GM18517 (cell line): ENCODE data around the gene ZNF672.
A peak's percentile ranks its signal among the peaks of the same experiment; 100 is the strongest.
"Not testable (repeated sequence)": the region's sequence is repeated elsewhere in the genome, so short reads cannot be mapped to it uniquely, and the experiment has no call there.

Experiments
- ATAC-seq: cut with Tn5 transposase; IDR thresholded peaks from one replicate; pipeline ENCODE4 v1.9.1; 2021; ENCODE audit warnings: mild to moderate bottlenecking, moderate library complexity; ENCODE audit not compliant: unreplicated experiment

The ZNF672 gene

GRCh38 chr1:248852481-248853405 is 14.7 kb downstream of the ZNF672 start:
- no peak for ATAC-seq

DNA sequence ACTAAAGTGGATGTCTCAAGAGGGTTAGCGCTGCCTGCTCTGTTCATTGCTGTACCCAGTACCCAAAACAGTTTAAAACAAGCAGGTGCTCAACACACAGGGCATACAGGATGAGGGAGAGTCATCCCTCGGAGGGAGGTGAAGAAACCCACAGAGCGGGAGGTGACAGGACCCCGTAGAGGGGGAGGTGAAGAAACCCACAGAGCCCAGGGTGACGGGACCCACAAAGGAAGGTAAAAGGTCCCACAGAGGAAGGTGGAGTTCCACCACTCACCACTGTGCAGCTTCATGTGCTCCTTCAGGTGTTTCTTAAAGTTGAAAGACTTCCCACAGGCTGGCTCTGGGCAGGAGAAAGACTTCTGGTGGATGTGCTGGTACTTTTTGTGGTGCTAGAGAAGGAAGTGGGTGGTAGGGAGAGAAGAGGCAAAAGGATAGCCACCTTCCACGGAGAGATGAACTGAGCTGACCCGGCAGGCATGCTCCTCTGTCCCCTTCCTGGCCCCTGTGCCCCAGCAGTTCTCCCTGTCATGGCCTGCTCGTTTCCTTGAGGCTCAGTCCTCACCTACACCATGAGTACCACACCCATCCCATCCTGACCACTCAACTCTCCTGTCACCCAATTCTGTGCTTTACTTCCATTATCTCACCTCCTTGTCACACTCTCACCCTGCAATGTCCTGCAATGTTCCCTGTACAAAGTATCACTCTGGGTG is 15.8 kb downstream of the ZNF672 start:
- ATAC-seq, result no peak

GRCh38 chr1:248855580-248855979 is 17.6 kb downstream of the ZNF672 start:
- no peak for ATAC-seq

GRCh38 chr1:248856176-248856575 is 18.2 kb downstream of the ZNF672 start:
- no peak for ATAC-seq

DNA sequence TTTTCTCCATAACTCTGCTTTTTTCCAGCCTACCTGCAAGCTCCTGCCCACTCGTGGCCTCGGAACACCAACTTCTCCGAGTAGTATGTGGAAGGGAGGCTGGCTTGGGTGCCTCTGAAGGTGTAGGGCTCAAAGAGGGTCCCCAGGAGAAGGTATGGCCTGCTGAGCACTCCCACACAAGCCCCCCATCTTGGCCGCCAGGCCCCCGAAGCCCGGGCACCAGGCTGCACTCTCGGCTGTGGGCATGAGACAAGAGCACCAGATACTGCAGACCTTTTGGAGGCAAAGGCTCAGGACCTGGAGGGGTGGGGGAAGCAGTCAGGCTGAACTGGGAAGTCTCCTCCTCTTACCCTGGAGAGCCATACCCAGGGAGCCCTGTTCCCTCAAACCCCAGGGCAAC is 19.2 kb downstream of the ZNF672 start:
- ATAC-seq, result no peak

DNA sequence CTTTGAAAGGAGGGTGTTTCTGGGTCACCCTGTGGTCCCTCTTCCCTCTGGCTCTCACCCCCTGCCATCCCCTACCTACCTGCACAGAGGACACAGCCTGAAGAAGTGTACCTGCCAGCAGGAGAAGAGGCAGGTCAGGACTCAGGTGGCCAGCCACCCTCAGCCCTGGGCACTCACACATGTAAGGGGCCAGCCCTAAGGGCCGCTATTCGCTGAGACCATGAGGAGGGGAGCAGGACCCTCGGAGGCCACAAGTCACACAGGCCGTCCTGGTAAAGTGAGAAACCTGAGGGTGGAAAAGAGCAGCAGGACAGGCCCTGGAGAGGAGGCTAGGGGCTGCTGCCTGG is 19.7 kb downstream of the ZNF672 start:
- peak; percentile 3 for ATAC-seq

GRCh38 chr1:248858096-248858890 is 20.3 kb downstream of the ZNF672 start:
- ATAC-seq, result peak; percentile 33

GRCh38 chr1:248858891-248859889 is 21.2 kb downstream of the ZNF672 start, which contains the start of gene ZNF692:
ZNF692 (minus strand) TSS chr1:248859085; CDS start chr1:248858309, 776 bp downstream.
- ATAC-seq, result peak; percentile 62

GRCh38 chr1:248860007-248860406 is 22.0 kb downstream of the ZNF672 start:
- no peak for ATAC-seq

GRCh38 chr1:248861616-248862015 is 23.6 kb downstream of the ZNF672 start:
- ATAC-seq, result no peak

DNA sequence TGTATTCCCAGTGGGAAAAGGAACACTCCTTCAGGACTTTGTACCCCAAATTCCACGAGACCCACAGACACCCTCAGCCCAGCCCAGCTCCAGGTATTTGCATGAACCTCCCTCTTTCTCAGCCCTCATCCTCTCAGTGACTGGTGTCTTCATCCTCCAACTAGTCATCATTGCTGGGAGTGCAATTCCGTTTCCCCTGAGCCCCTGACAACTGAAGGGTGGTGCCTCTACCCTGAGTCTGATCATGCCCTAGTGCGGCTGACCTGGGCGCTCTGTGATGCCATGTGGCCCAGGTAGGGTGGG is 24.6 kb downstream of the ZNF672 start:
- peak; percentile 10 for ATAC-seq

DNA sequence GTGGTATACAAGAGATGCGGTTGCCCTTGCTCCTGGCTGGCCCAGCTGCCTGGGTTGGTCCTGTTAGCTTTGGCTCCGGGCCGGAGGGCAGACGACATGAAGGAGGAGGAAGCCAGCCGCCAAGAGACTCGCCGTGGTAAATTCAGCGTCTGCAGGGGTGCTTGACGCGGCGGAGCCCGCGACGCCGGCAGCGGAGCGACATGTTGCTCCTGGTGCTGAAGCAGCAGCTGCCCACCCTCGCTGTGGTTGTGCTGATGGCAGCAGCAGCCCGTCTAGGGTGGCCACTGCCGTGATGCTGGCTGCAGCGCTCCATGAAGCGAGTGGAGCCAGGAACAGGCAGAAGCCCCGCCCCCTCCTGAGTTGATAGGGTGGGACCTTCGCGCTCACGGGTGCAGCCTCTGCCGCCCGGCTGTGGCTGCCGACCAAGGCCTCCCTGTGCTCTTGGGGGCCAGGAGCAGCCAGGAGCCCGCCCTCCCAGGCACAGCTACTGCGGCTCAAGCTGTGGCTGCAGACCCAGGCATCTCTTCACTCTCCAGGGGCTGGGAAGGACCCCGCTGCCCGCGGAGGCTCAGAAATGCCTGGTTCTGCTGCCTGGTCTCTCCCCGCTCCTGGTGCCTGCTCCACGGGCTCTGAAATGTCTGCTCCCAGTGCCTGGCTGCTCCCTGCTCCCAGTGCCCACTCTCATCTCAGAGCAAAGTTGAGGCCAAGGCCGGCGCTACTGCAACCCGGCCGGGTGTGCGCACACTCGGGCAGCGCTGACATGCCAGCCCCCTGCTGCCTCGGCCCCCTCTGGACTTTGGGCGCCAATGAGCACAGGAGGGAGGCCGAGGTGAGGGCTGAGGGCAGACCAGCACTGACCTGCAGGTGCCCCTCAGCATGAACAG is 25.2 kb downstream of the ZNF672 start:
- ATAC-seq, result peak; percentile 61

DNA sequence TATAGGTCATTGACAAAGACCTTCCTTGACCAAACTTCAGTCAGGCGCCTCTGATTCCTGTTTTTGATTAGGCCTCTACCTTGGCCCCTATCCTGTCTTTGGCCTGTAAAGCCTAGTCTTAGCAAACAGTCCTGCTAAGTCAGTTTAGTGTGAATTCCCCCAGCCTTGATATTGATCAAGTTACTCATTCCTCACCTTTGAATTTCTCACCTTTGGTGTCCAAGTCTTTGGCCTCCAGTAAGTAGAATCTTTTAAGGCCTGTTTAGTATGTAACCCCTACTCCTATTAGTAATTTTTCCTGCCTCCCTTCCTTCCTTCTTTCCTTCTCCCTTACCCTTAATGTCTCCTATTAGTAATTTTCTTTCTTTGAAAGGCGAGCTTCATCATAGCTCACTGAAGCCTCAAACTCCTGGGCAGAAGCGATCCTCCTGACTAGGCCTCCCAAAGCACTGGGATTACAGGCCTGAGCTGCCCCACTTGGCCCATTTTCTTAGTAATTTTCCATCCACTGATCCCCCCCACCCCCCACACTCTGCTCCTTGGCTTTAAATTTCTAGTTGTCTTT is 33.9 kb downstream of the ZNF672 start:
- ATAC-seq, result no peak

- ATAC-seq, result peak; percentile 33
Observed at GRCh38 chr1:248872752-248873408, 34.9 kb downstream of the ZNF672 start.

- ATAC-seq, result peak; percentile 74
Observed at GRCh38 chr1:248873409-248873992, 35.5 kb downstream of the ZNF672 start.

- peak; percentile 77 for ATAC-seq
Observed at GRCh38 chr1:248873993-248874533, 36.0 kb downstream of the ZNF672 start.

DNA sequence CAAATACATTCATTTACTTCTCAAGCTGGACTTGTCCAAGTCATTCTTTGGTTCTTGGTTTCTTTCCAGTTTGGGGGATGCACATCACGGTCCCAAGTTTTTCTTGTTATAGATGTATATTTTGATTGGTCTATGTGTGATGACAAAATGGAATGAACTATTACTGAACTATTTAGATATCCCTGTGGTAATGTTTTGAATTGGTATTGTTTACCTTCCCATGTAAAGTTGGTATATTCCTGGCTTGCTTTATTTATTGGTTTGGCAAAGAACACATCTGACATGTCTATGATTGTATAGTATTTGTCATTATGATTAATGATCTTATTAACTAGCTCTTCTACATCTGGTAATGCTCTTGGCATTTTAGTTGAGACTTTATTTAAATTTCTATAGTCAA is 43.2 kb downstream of the ZNF672 start:
- ATAC-seq, result no peak

- ATAC-seq, result not testable (repeated sequence)
Observed at GRCh38 chr1:248882427-248882826, 44.4 kb downstream of the ZNF672 start.
